ENCODE data around the gene COL21A1. TPM values are rescaled to one million over a fixed set of nuclear protein-coding genes. Genes with fewer than 3 reads are reported as not detected.

COL21A1 gene
- polyA plus RNA-seq, 4 donors = 110 to 154 (median 128) TPM

GRCh38 chr6:56199956-56200355 is 47.4 kb downstream of the COL21A1 start:
- no peak for DNase-seq (ENCODE audit: low read depth in 4 of 4, low spot score in 3 of 4)

GRCh38 chr6:56193846-56194245 is 53.5 kb downstream of the COL21A1 start:
- DNase-seq (ENCODE audit: low read depth in 4 of 4, low spot score in 3 of 4) = no peak

- DNase-seq (ENCODE audit: low read depth in 4 of 4, low spot score in 3 of 4) = no peak
These were observed 59.0 kb downstream of the COL21A1 start for GRCh38 chr6:56188429-56188828.

GRCh38 chr6:56187686-56188085 is 59.7 kb downstream of the COL21A1 start:
- DNase-seq (ENCODE audit: low read depth in 4 of 4, low spot score in 3 of 4) = no peak

GRCh38 chr6:56176741-56177140 is 70.6 kb downstream of the COL21A1 start:
- DNase-seq (ENCODE audit: low read depth in 4 of 4, low spot score in 3 of 4) = no peak

- DNase-seq (ENCODE audit: low read depth in 4 of 4, low spot score in 3 of 4) = no peak
These were observed 74.2 kb downstream of the COL21A1 start for GRCh38 chr6:56173228-56173627.

- DNase-seq (ENCODE audit: low read depth in 4 of 4, low spot score in 3 of 4) = no peak
These were observed 75.2 kb downstream of the COL21A1 start for GRCh38 chr6:56172144-56172543.

- no peak for DNase-seq (ENCODE audit: low read depth in 4 of 4, low spot score in 3 of 4)
These were observed 78.0 kb downstream of the COL21A1 start for GRCh38 chr6:56169366-56169765.

GRCh38 chr6:56168596-56168995 is 78.8 kb downstream of the COL21A1 start:
- DNase-seq (ENCODE audit: low read depth in 4 of 4, low spot score in 3 of 4) = no peak

GRCh38 chr6:56162081-56162480 is 85.3 kb downstream of the COL21A1 start:
- DNase-seq (ENCODE audit: low read depth in 4 of 4, low spot score in 3 of 4) = no peak

- DNase-seq (ENCODE audit: low read depth in 4 of 4, low spot score in 3 of 4) = no peak
These were observed 86.9 kb downstream of the COL21A1 start for GRCh38 chr6:56160489-56160888.

GRCh38 chr6:56158571-56158970 is 88.8 kb downstream of the COL21A1 start:
- DNase-seq (ENCODE audit: low read depth in 4 of 4, low spot score in 3 of 4) = no peak

GRCh38 chr6:56156643-56157042 is 90.7 kb downstream of the COL21A1 start:
- DNase-seq (ENCODE audit: low read depth in 4 of 4, low spot score in 3 of 4) = no peak

GRCh38 chr6:56155634-56156141 is 91.7 kb downstream of the COL21A1 start:
- DNase-seq (ENCODE audit: low read depth in 4 of 4, low spot score in 3 of 4) = no peak

GRCh38 chr6:56154076-56154475 is 93.3 kb downstream of the COL21A1 start:
- DNase-seq (ENCODE audit: low read depth in 4 of 4, low spot score in 3 of 4) = no peak

GRCh38 chr6:56152611-56153010 is 94.8 kb downstream of the COL21A1 start:
- no peak for DNase-seq (ENCODE audit: low read depth in 4 of 4, low spot score in 3 of 4)

GRCh38 chr6:56151609-56152224 is 95.7 kb downstream of the COL21A1 start:
- DNase-seq (ENCODE audit: low read depth in 4 of 4, low spot score in 3 of 4) = no peak

GRCh38 chr6:56148488-56149186 is 98.7 kb downstream of the COL21A1 start:
- DNase-seq (ENCODE audit: low read depth in 4 of 4, low spot score in 3 of 4) = no peak

GRCh38 chr6:56147766-56148165 is 99.6 kb downstream of the COL21A1 start:
- DNase-seq (ENCODE audit: low read depth in 4 of 4, low spot score in 3 of 4) = no peak

- DNase-seq (ENCODE audit: low read depth in 4 of 4, low spot score in 3 of 4) = no peak
These were observed 101.3 kb downstream of the COL21A1 start for GRCh38 chr6:56146086-56146485.

GRCh38 chr6:56145616-56146015 is 101.8 kb downstream of the COL21A1 start:
- DNase-seq (ENCODE audit: low read depth in 4 of 4, low spot score in 3 of 4) = no peak

All from right renal pelvis (tissue), 4 donors.